GM12865 (cell line): Measurements from ENCODE around the gene RPUSD2.

Source experiments
- DNase-seq: peaks from one replicate; pipeline ENCODE4 v3.0.0; 2010; ENCODE audit warnings: low read depth
- H3K4me3 ChIP-seq: 2 replicates; pipeline ENCODE4 v1.5.1; 2011; ENCODE audit warnings: mild to moderate bottlenecking, low read depth, low read length, control low read depth
- CTCF ChIP-seq: IDR thresholded peaks from 2 replicates; pipeline ENCODE4 v1.5.1; 2011; ENCODE audit warnings: low read length, control low read depth, low read depth, inconsistent platforms; ENCODE audit not compliant: insufficient read depth; ENCODE audit errors: missing control alignments

RPUSD2 gene

GRCh38 chr15:40536501-40536900 is 32.6 kb upstream of the RPUSD2 start:
- DNase-seq, result no peak
- no peak for TF ChIP-seq CTCF
- no peak overlapping the region for H3K4me3 ChIP-seq

- no peak for DNase-seq
- H3K4me3 ChIP-seq, result no peak overlapping the region
- TF ChIP-seq CTCF, result no peak
Measured at GRCh38 chr15:40538976-40539375, 30.1 kb upstream of the RPUSD2 start.

GRCh38 chr15:40543082-40543481 is 26.0 kb upstream of the RPUSD2 start:
- TF ChIP-seq CTCF, result no peak
- H3K4me3 ChIP-seq, result no peak overlapping the region
- peak; percentile 86 for DNase-seq

- no peak for TF ChIP-seq CTCF
- peak; percentile 91 for DNase-seq
- no peak overlapping the region for H3K4me3 ChIP-seq
Measured at GRCh38 chr15:40543631-40544294, 25.3 kb upstream of the RPUSD2 start.

- peak; percentile 37 for DNase-seq
- peak; percentile 34 for TF ChIP-seq CTCF
- no peak overlapping the region for H3K4me3 ChIP-seq
Measured at GRCh38 chr15:40545457-40545856, 23.6 kb upstream of the RPUSD2 start.

GRCh38 chr15:40548610-40549009 is 20.5 kb upstream of the RPUSD2 start:
- no peak overlapping the region for H3K4me3 ChIP-seq
- TF ChIP-seq CTCF, result no peak
- no peak for DNase-seq

- no peak for TF ChIP-seq CTCF
- H3K4me3 ChIP-seq, result peak overlapping the region; percentile 2; the same call in 1 of the 2 replicates
- DNase-seq, result peak; percentile 44
Measured at GRCh38 chr15:40549894-40550293, 19.2 kb upstream of the RPUSD2 start.
